ENCODE data around the gene CACNA2D1.

The CACNA2D1 gene

DNA sequence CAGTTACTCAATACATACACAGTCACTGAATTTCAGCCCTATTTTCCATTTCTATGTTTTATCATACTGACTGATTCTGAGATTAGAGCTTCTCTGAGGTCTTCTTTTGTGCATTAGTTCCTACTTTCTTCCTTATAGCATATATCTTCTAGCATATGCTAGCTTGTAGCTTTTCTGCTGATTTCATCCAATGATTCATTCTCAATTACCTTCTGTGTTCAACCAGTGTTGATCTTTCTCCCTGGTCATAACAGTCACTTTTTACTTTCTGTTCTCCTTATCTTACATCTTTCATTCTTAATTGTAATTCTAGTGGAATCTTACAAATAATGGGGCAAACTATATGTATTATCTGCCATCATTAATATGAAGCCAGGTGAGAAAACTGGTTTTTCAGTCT is 514.2 kb downstream of the CACNA2D1 start:
- DNase-seq (ENCODE audit: low read depth): no peak
- TF ChIP-seq, protein P1, sequence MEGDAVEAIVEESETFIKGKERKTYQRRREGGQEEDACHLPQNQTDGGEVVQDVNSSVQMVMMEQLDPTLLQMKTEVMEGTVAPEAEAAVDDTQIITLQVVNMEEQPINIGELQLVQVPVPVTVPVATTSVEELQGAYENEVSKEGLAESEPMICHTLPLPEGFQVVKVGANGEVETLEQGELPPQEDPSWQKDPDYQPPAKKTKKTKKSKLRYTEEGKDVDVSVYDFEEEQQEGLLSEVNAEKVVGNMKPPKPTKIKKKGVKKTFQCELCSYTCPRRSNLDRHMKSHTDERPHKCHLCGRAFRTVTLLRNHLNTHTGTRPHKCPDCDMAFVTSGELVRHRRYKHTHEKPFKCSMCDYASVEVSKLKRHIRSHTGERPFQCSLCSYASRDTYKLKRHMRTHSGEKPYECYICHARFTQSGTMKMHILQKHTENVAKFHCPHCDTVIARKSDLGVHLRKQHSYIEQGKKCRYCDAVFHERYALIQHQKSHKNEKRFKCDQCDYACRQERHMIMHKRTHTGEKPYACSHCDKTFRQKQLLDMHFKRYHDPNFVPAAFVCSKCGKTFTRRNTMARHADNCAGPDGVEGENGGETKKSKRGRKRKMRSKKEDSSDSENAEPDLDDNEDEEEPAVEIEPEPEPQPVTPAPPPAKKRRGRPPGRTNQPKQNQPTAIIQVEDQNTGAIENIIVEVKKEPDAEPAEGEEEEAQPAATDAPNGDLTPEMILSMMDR (IDR thresholded peaks at IDR 0.05; ENCODE audit: control insufficient read depth, insufficient read depth, low read depth, low read length, missing control alignments): no peak
- no peak overlapping the region for H3K4me3 ChIP-seq (ENCODE audit: control insufficient read depth, low read depth, low read length)

DNA sequence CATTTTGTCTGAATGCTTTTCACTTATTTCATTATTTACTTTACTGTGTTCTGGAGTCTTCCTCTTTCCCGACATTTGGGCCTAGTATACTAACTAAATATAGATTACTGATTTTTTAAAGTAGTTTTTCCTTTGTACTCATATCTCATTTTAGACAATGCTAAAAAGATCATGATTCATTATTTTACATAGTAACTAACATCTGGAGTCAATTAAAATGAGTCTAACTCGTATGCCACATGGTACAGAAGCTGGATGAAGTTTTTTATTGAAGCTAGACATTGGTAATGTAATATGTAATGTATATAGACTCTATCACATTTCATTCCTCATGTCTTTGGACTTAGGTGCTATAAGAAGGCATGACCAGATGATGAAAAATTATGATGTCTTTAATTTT is 517.4 kb downstream of the CACNA2D1 start:
- H3K4me3 ChIP-seq (ENCODE audit: control insufficient read depth, low read depth, low read length): no peak overlapping the region
- no peak for DNase-seq (ENCODE audit: low read depth)
- TF ChIP-seq, protein P1 (IDR thresholded peaks at IDR 0.05; ENCODE audit: control insufficient read depth, insufficient read depth, low read depth, low read length, missing control alignments): no peak

DNA sequence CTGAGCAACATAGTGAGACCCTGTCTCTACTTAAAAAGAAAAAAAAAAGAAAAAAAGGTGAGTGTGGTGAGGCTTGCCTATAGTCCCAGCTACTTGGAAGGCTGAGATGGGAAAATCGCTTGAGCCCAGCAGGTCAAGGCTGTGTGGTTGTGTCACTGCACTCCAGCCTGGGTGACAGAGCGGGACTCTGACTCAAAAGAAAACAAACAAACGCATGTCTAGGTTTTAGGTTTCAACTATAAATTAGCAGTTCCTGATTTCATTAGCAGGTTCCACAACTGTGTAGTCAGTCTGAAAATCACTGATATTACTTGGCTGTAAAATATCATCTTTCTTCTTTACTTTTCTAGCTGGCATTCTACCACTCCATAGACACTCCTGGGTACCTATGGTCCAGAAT is 518.0 kb downstream of the CACNA2D1 start:
- TF ChIP-seq, protein P1 (IDR thresholded peaks at IDR 0.05; ENCODE audit: control insufficient read depth, insufficient read depth, low read depth, low read length, missing control alignments): no peak
- no peak overlapping the region for H3K4me3 ChIP-seq (ENCODE audit: control insufficient read depth, low read depth, low read length)
- no peak for DNase-seq (ENCODE audit: low read depth)

DNA sequence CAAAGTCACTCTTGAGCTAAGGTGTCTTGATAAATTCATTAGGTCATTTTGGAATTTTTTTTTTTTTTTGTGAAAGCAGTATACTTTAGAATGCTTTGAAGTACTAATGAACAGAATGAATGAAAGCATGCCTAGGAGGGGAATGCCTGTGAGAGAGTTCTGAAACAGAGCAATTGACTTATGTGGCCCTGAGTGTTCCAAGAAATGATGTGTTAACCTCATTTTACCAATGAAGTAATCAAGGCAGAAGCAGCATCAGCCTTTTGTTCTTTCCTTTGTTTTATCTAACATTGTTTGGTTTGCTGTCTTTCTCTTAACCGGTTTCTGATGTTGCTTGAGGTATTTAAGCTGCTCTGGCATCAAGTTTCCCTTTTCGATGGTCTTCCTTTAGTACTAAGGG is 519.1 kb downstream of the CACNA2D1 start:
- H3K4me3 ChIP-seq (ENCODE audit: control insufficient read depth, low read depth, low read length): no peak overlapping the region
- TF ChIP-seq, protein P1 (IDR thresholded peaks at IDR 0.05; ENCODE audit: control insufficient read depth, insufficient read depth, low read depth, low read length, missing control alignments): no peak
- DNase-seq (ENCODE audit: low read depth): no peak

DNA sequence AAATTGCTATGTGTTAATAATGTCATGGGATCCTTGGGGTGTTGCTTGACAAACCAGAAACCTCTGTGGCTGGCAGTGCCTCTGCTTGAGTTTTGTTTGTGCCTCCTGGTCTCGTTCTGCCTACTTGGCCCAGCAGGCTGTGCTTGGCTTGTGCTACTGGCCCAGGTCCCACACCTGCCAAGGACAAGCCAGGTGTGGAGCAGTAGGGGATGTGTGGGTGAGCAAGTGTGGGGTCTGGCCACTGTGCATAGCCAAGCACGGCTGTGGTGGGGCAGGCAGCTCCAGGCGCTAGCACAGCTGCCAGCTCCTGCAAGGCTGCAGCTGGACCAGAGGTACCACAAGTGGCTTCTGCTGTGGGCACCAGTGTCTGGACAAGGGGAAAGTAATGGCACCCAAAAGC is 524.1 kb downstream of the CACNA2D1 start:
- no peak overlapping the region for H3K4me3 ChIP-seq (ENCODE audit: control insufficient read depth, low read depth, low read length)
- no peak for DNase-seq (ENCODE audit: low read depth)
- TF ChIP-seq, protein P1 (IDR thresholded peaks at IDR 0.05; ENCODE audit: control insufficient read depth, insufficient read depth, low read depth, low read length, missing control alignments): no peak

DNA sequence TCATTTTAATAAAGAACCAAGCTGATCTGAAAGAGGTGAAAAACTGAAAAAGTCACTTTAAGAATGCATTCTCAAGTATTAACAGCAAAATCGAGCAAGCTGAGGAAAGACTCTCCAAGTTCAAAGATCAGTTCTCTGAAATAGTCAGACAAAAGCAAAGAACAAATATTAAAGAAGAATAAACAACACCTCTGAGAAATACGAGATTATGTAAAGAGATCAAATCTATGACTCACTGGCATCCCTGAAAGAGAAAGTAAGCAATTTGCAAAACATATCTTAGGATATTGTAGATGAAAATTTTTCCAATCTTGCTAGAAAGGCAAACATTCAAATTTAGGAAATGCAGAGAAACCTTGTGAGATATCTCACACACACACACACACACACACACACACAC is 535.4 kb downstream of the CACNA2D1 start:
- no peak overlapping the region for H3K4me3 ChIP-seq (ENCODE audit: control insufficient read depth, low read depth, low read length)
- DNase-seq (ENCODE audit: low read depth): no peak
- TF ChIP-seq, protein P1 (IDR thresholded peaks at IDR 0.05; ENCODE audit: control insufficient read depth, insufficient read depth, low read depth, low read length, missing control alignments): no peak

DNA sequence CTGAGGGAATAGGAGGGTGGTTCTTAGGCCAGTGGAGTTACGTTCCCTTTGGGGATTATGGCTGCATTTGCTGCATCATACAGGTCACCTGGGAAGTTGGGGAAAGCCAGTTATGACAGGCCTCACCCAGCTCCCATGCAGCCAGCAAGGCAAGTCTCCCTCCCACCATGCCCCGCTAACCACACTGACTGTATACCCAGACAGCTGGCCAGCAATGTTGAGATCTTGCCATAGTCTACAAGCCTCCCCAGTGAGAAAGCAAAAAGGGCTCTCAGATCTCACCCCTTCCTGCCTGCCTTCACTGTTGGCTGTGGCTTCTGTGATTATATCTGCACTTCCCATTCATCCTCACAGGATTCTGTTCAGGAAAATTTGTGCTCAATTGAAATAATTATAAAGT is 540.5 kb downstream of the CACNA2D1 start:
- DNase-seq (ENCODE audit: low read depth): no peak
- TF ChIP-seq, protein P1 (IDR thresholded peaks at IDR 0.05; ENCODE audit: control insufficient read depth, insufficient read depth, low read depth, low read length, missing control alignments): no peak
- H3K4me3 ChIP-seq (ENCODE audit: control insufficient read depth, low read depth, low read length): no peak overlapping the region
